ENCODE measurements around the gene AFMID. TPM values are rescaled to one million over a fixed set of nuclear protein-coding genes. Genes with fewer than 3 reads are reported as not detected.

AFMID gene
- total and polyA plus RNA-seq, 9 donors: 32.4 to 69.5 (median 41.2) TPM

GRCh38 chr17:78183916-78184315, 3.2 kb upstream of the AFMID start:
- TF ChIP-seq POLR2A (IDR thresholded peaks at IDR 0.05) (no peak), EP300 (IDR thresholded peaks at IDR 0.05) (no peak), CTCF (IDR thresholded peaks at IDR 0.05) (no peak)
- intact Hi-C loops (cut with DNase I): loop anchor here in 1 of 4 donors (1.0 kb wide), 1 partner anchor 32 kb away; no protein-coding TSS in a partner anchor
- no peaks in the 10 kb centered on the region for H3K36me3 ChIP-seq
- no peak for DNase-seq
- H3K4me3 ChIP-seq: no peak overlapping the region
- 73 to 85% (median 81%) methylated on average over 12 of the region's 12 CpGs for WGBS, 3 donors
- no peak overlapping the region for H3K27ac ChIP-seq
- no peaks in the 10 kb centered on the region for H3K27me3 ChIP-seq
- no peaks in the 10 kb centered on the region for H3K9me3 ChIP-seq
- peaks cover 19% of the 10 kb centered on the region for H3K4me1 ChIP-seq (ENCODE audit: insufficient read depth)

GRCh38 chr17:78184351-78184750, 2.8 kb upstream of the AFMID start:
- no peaks in the 10 kb centered on the region for H3K27me3 ChIP-seq
- WGBS, 3 donors: 26 to 69% (median 45%) methylated on average over 10 of the region's 10 CpGs
- H3K4me1 ChIP-seq (ENCODE audit: insufficient read depth): peaks cover 17% of the 10 kb centered on the region
- TF ChIP-seq EP300 (IDR thresholded peaks at IDR 0.05): no peak
- TF ChIP-seq CTCF (IDR thresholded peaks at IDR 0.05): no peak
- no peak for TF ChIP-seq POLR2A (IDR thresholded peaks at IDR 0.05)
- intact Hi-C loops (cut with DNase I): loop anchor here in 1 of 4 donors (1.0 kb wide), 1 partner anchor 32 kb away; no protein-coding TSS in a partner anchor
- no peaks in the 10 kb centered on the region for H3K36me3 ChIP-seq
- no peak overlapping the region for H3K4me3 ChIP-seq
- peak in 4 of 5 donors; percentile 55 to 78 (median 60) for DNase-seq
- H3K9me3 ChIP-seq: no peaks in the 10 kb centered on the region
- H3K27ac ChIP-seq: no peak overlapping the region

- 69 to 82% (median 70%) methylated on average over 9 of the region's 9 CpGs for WGBS, 3 donors
- Histone ChIP-seq H3K27me3 (no peaks in the 10 kb centered on the region), H3K4me1 (ENCODE audit: insufficient read depth) (peaks cover 13% of the 10 kb centered on the region), H3K27ac (no peak overlapping the region), H3K36me3 (no peaks in the 10 kb centered on the region), H3K4me3 (no peak overlapping the region), H3K9me3 (no peaks in the 10 kb centered on the region)
- no peak for DNase-seq
- TF ChIP-seq POLR2A (IDR thresholded peaks at IDR 0.05) (no peak), EP300 (IDR thresholded peaks at IDR 0.05) (no peak), CTCF (IDR thresholded peaks at IDR 0.05) (no peak)
- intact Hi-C loops (cut with DNase I): loop anchor here in 1 of 4 donors (1.0 to 5.0 kb wide), 2 partner anchors 33 to 228 kb away; partner anchors contain the start of gene TNRC6C
Observed at GRCh38 chr17:78184868-78185267, 2.3 kb upstream of the AFMID start.

- Histone ChIP-seq H3K36me3 (no peaks in the 10 kb centered on the region), H3K27ac (no peak overlapping the region), H3K4me1 (ENCODE audit: insufficient read depth) (peaks cover 7% of the 10 kb centered on the region), H3K27me3 (no peaks in the 10 kb centered on the region), H3K9me3 (no peaks in the 10 kb centered on the region), H3K4me3 (no peak overlapping the region)
- DNase-seq: peak in 1 of 5 donors; percentile 38
- 44 to 46% (median 45%) methylated on average over 10 of the region's 10 CpGs for WGBS, 3 donors
- intact Hi-C loops (cut with DNase I): loop anchor here in 1 of 4 donors (5.0 kb wide), 1 partner anchor 229 kb away; the partner anchor contains the start of gene TNRC6C
- TF ChIP-seq CTCF (IDR thresholded peaks at IDR 0.05) (no peak), EP300 (IDR thresholded peaks at IDR 0.05) (no peak), POLR2A (IDR thresholded peaks at IDR 0.05) (no peak)
Observed at GRCh38 chr17:78185981-78186691, 1.0 kb upstream of the AFMID start.

All from ovary (tissue), 9 donors.